Prostate gland (tissue), 2 donors: Measurements from ENCODE around the gene YWHAQ. TPM values are rescaled to one million over a fixed set of nuclear protein-coding genes. Genes with fewer than 3 reads are reported as not detected.

Experiments
- DNase-seq: peaks from one replicate; pipeline ENCODE4 v3.0.0-alpha.2; 2019; ENCODE audit warnings: low spot score
- H3K27ac ChIP-seq, 2 donors: fragments of 200-600 bp; sonication (generic); 2 replicates each; pipeline ENCODE4 v1.5.1; 2017 to 2019
- H3K27me3 ChIP-seq: fragments of 200-600 bp; sonication (generic); replicated peaks from 2 replicates; pipeline ENCODE4 v1.5.1; 2019; ENCODE audit not compliant: insufficient read depth
- H3K36me3 ChIP-seq, 2 donors: fragments of 200-600 bp; sonication (generic); 1 replicate in 1 of 2; 2 replicates in 1 of 2; pipeline versions ENCODE4 v1.5.1 to v1.8.1; 2017 to 2019
- H3K4me1 ChIP-seq: fragments of 200-600 bp; sonication (generic); replicated peaks from 2 replicates; pipeline ENCODE4 v1.5.1; 2019
- H3K4me3 ChIP-seq, 2 donors: fragments of 200-600 bp; sonication (generic); 2 replicates each; pipeline ENCODE4 v1.5.1; 2017 to 2019
- H3K9me3 ChIP-seq: fragments of 200-600 bp; sonication (generic); 2 replicates; pipeline ENCODE4 v1.5.1; 2017
- CTCF ChIP-seq, 4 experiments: fragments of 200-600 bp in 2 of 4; fragments of 450-650 bp in 2 of 4; sonication (generic) in 2 of 4; IDR thresholded peaks; 1 replicate in 3 of 4; 2 replicates in 1 of 4; pipeline ENCODE4 v1.5.1; 2016 to 2019; ENCODE audit warnings: antibody characterized with exemption in 4 of 4, mild to moderate bottlenecking in 2 of 4, moderate library complexity in 2 of 4
- POLR2A ChIP-seq: fragments of 450-650 bp; IDR thresholded peaks from one replicate; pipeline ENCODE4 v1.6.1; 2016; ENCODE audit warnings: antibody characterized with exemption, mild to moderate bottlenecking
- POLR2AphosphoS5 ChIP-seq: sonication (generic); formaldehyde crosslinking; IDR thresholded peaks from one replicate; pipeline ENCODE4 v1.6.1; 2017; ENCODE audit warnings: antibody characterized with exemption
- WGBS: methylation state at CpG from one replicate; pipeline ENCODE4 v1.1.5; 2018; 5-methylcytosine and 5-hydroxymethylcytosine counted together
- intact Hi-C: fragments of 100-400 bp; cut with DNase I; formaldehyde crosslinking; loops from one replicate; pipeline ENCODE4 v1.14.2; 2022
- total RNA-seq, 2 donors: library from RNA; depleted of rRNA; stranded (reverse); fragments of >200 nt; gene quantifications; one replicate each; pipeline ENCODE4 v1.1.0, GENCODE V29; 2016

The YWHAQ gene
- total RNA-seq, 2 donors from 2014 or later = 208 to 248 TPM

DNA sequence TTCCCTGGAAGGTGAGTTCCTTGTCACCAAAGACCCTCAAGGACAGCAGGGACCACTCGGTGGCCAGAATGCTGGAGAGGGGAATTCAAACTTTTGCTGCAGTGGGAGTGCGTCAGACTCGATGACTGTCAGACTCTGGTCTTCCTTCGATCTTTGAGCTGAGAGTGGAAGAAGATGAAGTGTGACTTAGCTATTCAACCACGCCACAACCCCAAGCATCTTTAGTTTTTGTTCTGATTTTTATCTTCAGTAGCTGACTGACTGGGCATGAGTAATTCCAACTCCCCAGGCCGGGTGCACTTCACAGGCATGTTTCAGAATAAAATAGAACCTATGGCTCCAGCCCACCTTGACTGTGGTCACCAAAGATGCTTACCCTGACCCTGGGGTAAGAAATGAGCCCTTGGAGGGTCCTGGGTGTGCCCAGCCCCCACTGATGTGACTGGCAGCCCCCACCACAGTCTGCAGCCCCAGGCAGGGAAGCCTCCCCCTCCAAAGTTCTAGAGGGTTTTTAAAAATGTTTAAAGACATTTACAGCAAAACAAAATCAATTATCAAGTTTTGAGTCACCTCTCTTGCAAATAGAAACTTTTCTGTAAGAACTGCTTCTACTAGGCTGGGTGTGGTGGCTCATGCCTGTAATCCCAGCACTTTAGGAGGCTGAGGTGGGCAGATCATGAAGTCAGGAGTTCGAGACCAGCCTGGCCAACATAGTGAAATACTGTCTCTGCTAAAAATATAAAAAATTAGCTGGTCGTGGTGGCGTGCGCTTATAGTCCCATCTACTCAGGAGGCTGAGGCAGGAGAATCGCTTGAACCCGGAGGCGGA lies 24.9 kb upstream of the YWHAQ start:
- Histone ChIP-seq H3K27me3 (no peaks in the 10 kb centered on the region), H3K4me3 (no peak overlapping the region), H3K9me3 (no peaks in the 10 kb centered on the region), H3K27ac (no peak overlapping the region), H3K36me3 (no peaks in the 10 kb centered on the region), H3K4me1 (no peaks in the 10 kb centered on the region)
- no peak for DNase-seq
- 83% methylated on average over 13 of the region's 13 CpGs for WGBS
- TF ChIP-seq CTCF (IDR thresholded peaks at IDR 0.05) = no peak
- intact Hi-C loops = no loop called here

GRCh38 chr2:9654452-9655100 lies 23.8 kb upstream of the YWHAQ start:
- no peak overlapping the region for H3K27ac ChIP-seq
- no peaks in the 10 kb centered on the region for H3K9me3 ChIP-seq
- H3K4me1 ChIP-seq = no peaks in the 10 kb centered on the region
- 64% methylated on average over 6 of the region's 6 CpGs for WGBS
- TF ChIP-seq CTCF (IDR thresholded peaks at IDR 0.05) (no peak), POLR2A (no peak), POLR2AphosphoS5 (no peak)
- H3K27me3 ChIP-seq = no peaks in the 10 kb centered on the region
- no peak for DNase-seq
- no peak overlapping the region for H3K4me3 ChIP-seq
- intact Hi-C loops = no loop called here
- H3K36me3 ChIP-seq = no peaks in the 10 kb centered on the region

DNA sequence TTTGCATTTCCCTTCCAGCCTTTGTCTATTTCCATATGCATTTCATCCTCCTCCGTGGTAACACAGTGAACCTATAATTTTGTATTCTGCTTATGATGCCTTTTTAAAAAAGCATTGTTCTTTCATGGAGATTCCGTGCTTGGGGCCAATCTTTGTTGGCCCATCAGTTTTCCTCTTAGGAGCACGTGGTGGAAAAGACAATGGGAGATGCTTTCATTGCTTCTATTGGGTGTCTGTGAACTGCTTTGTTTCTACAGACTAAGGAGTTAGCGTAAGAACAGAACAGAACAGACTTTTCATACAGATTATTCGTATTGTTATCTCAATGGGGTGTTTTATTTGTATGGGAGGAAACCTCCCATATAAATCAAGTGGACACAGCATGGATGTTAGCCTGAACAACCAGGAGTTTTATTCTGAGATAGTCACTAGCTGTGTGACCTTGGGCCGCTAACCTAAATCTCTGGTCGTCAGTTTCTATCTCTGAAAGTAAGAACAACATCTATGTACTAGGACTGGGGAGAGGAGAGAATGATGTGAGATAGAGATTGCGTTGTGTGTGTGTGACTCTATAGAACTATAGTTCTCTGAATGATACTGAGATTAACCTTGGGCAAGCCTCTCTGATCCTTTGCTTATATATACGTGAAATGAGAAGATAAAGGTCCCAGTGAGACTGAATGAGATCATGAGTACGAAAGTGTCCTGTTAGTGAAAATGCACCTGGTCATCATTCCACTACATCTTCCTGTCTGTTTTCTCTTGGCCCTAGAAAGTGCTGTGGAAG lies 22.9 kb upstream of the YWHAQ start:
- DNase-seq = no peak
- intact Hi-C loops = no loop called here
- Histone ChIP-seq H3K4me1 (no peaks in the 10 kb centered on the region), H3K27me3 (no peaks in the 10 kb centered on the region), H3K27ac (no peak overlapping the region), H3K9me3 (no peaks in the 10 kb centered on the region), H3K36me3 (no peaks in the 10 kb centered on the region), H3K4me3 (no peak overlapping the region)
- WGBS = 76% methylated on average over 10 of the region's 10 CpGs
- TF ChIP-seq POLR2A (no peak), CTCF (IDR thresholded peaks at IDR 0.05) (no peak), POLR2AphosphoS5 (no peak)

- Histone ChIP-seq H3K9me3 (no peaks in the 10 kb centered on the region), H3K27me3 (no peaks in the 10 kb centered on the region), H3K4me3 (no peak overlapping the region), H3K4me1 (no peaks in the 10 kb centered on the region), H3K27ac (no peak overlapping the region), H3K36me3 (no peaks in the 10 kb centered on the region)
- intact Hi-C loops = no loop called here
- 83% methylated on average over 5 of the region's 5 CpGs for WGBS
- TF ChIP-seq CTCF (IDR thresholded peaks at IDR 0.05) (no peak), POLR2A (no peak), POLR2AphosphoS5 (no peak)
- DNase-seq = no peak
Measured at GRCh38 chr2:9652898-9653479, 22.2 kb upstream of the YWHAQ start.
